ENCODE measurements around the gene DICER1. TPM values are rescaled to one million over a fixed set of nuclear protein-coding genes. Genes with fewer than 3 reads are reported as not detected.

The DICER1 gene
- total RNA-seq, 1 donor from 2014 or later: 66.4 TPM

GRCh38 chr14:95068080-95068479 is 89.2 kb downstream of the DICER1 start:
- DNase-seq (no peak), ATAC-seq (no peak)
- TF ChIP-seq, protein P1, sequence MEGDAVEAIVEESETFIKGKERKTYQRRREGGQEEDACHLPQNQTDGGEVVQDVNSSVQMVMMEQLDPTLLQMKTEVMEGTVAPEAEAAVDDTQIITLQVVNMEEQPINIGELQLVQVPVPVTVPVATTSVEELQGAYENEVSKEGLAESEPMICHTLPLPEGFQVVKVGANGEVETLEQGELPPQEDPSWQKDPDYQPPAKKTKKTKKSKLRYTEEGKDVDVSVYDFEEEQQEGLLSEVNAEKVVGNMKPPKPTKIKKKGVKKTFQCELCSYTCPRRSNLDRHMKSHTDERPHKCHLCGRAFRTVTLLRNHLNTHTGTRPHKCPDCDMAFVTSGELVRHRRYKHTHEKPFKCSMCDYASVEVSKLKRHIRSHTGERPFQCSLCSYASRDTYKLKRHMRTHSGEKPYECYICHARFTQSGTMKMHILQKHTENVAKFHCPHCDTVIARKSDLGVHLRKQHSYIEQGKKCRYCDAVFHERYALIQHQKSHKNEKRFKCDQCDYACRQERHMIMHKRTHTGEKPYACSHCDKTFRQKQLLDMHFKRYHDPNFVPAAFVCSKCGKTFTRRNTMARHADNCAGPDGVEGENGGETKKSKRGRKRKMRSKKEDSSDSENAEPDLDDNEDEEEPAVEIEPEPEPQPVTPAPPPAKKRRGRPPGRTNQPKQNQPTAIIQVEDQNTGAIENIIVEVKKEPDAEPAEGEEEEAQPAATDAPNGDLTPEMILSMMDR (IDR thresholded peaks at IDR 0.05): no peak
- Histone ChIP-seq H3K4me3 (no peak overlapping the region), H3K9me3 (no peaks in the 10 kb centered on the region), H3K36me3 (no peaks in the 10 kb centered on the region), H3K27ac (no peak overlapping the region), H3K27me3 (ENCODE audit: low read depth) (no peaks in the 10 kb centered on the region), H3K4me1 (no peaks in the 10 kb centered on the region)
- intact Hi-C loops (cut with DNase I): no loop called here

DNA sequence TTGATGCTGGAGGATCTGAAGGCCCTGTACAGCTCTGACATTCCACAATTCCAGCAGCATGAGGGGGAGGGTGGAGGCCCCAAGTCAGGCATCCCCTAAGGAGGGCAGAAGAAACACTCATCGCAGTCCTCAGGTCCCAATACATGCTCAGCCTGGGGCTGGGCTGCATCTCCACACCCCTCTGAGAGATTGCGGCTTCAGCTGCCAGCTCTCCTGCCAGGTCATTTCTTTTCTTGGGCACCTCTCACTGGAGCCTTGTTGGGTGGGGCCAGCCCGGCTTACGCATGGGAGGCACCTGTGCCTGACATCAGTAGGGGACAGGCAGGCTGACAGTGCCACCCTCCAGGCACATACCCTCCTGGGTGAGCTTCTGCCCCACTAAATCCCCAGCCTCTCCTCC is 89.8 kb downstream of the DICER1 start:
- TF ChIP-seq, protein P1 (IDR thresholded peaks at IDR 0.05): no peak

DNA sequence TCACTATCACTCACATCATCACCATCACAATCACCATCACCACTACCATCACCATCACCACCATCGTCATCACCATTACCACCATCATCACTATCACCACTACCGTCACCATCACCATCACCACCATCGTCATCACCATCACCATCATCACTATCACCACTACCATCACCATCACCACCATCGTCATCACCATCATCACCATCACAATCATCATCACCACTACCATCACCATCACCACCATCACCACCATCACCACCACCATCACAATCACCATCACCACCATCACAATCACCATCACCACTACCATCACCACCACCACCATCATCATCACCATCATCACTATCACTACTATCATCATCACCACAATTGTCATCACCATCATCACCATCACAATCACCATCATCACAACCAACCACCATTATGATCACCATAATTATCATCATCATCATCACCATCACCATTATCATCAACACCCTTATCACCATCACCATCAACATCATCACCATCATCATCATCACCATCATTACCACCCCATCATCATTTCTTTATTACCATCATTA is 90.8 kb downstream of the DICER1 start:
- Histone ChIP-seq H3K4me3 (no peak overlapping the region), H3K9me3 (no peaks in the 10 kb centered on the region), H3K4me1 (no peaks in the 10 kb centered on the region), H3K27me3 (ENCODE audit: low read depth) (no peaks in the 10 kb centered on the region), H3K27ac (no peak overlapping the region), H3K36me3 (no peaks in the 10 kb centered on the region)
- no peak for ATAC-seq
- no peak for DNase-seq
- TF ChIP-seq, protein P1 (IDR thresholded peaks at IDR 0.05): no peak
- intact Hi-C loops (cut with DNase I): no loop called here

More for the DNA sequence above, 89.8 kb downstream of the DICER1 start:
- Histone ChIP-seq H3K4me1 (no peaks in the 10 kb centered on the region), H3K36me3 (no peaks in the 10 kb centered on the region), H3K9me3 (no peaks in the 10 kb centered on the region), H3K27me3 (ENCODE audit: low read depth) (no peaks in the 10 kb centered on the region), H3K4me3 (no peak overlapping the region), H3K27ac (no peak overlapping the region)
- intact Hi-C loops (cut with DNase I): no loop called here
- DNase-seq: no peak
- no peak for ATAC-seq

GRCh38 chr14:95065411-95065810 is 91.9 kb downstream of the DICER1 start:
- ATAC-seq (no peak), DNase-seq (no peak)
- H3K36me3 ChIP-seq: no peaks in the 10 kb centered on the region
- H3K4me3 ChIP-seq: no peak overlapping the region
- intact Hi-C loops (cut with DNase I): no loop called here
- H3K27ac ChIP-seq: no peak overlapping the region
- no peaks in the 10 kb centered on the region for H3K4me1 ChIP-seq
- no peaks in the 10 kb centered on the region for H3K9me3 ChIP-seq
- H3K27me3 ChIP-seq (ENCODE audit: low read depth): no peaks in the 10 kb centered on the region
- TF ChIP-seq, protein P1 (IDR thresholded peaks at IDR 0.05): no peak

- H3K27me3 ChIP-seq (ENCODE audit: low read depth): no peaks in the 10 kb centered on the region
- H3K36me3 ChIP-seq: no peaks in the 10 kb centered on the region
- H3K27ac ChIP-seq: no peak overlapping the region
- no peaks in the 10 kb centered on the region for H3K9me3 ChIP-seq
- intact Hi-C loops (cut with DNase I): no loop called here
- ATAC-seq (no peak), DNase-seq (no peak)
- no peak overlapping the region for H3K4me3 ChIP-seq
- TF ChIP-seq, protein P1 (IDR thresholded peaks at IDR 0.05): no peak
- H3K4me1 ChIP-seq: no peaks in the 10 kb centered on the region
Measured at GRCh38 chr14:95064734-95065133, 92.6 kb downstream of the DICER1 start.
